ENCODE measurements around the gene SLC24A1.
"Not testable (repeated sequence)": the region's sequence is repeated elsewhere in the genome, so short reads cannot be mapped to it uniquely, and the experiment has no call there.

SLC24A1 gene

DNA sequence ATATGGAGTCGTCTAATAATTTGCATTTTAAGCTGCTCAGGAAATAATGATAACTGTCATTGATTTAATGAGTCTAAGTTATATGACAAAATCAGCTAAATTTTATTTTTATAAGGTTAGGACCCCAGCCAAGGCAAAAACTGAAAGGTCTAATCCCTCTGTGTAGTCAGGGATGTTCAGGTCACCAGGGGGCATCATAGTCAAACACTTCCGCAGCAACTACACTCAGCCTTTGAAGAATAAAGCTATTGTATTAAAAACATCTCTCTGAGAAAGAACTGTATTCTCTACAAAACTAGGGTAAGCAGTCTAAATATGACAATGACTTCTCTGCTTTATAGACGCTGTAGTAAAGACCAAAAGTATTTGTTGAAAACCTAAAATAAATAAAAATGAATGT, 25.8 kb upstream of the SLC24A1 start:
- no peak overlapping the region for H3K4me3 ChIP-seq (ENCODE audit: extremely low read depth, insufficient read depth, low read length, poor library complexity, severe bottlenecking)
- no peaks in the 10 kb centered on the region for H3K9me3 ChIP-seq (ENCODE audit: control insufficient read depth, low read length)
- no peaks in the 10 kb centered on the region for H3K4me1 ChIP-seq (ENCODE audit: control insufficient read depth, insufficient read depth, low read length, poor library complexity, severe bottlenecking)
- peaks cover 85% of the 10 kb centered on the region for H3K36me3 ChIP-seq (ENCODE audit: control insufficient read depth, insufficient read depth, low read length)
- no CpG with 5 or more reads among the region's 3 CpGs for WGBS, 2 experiments (ENCODE audit: insufficient coverage in 2 of 2)
- H3K27ac ChIP-seq (ENCODE audit: low read depth, low read length, severe bottlenecking): no peak overlapping the region

- Histone ChIP-seq H3K36me3 (ENCODE audit: control insufficient read depth, insufficient read depth, low read length) (peaks cover 80% of the 10 kb centered on the region), H3K9me3 (ENCODE audit: control insufficient read depth, low read length) (no peaks in the 10 kb centered on the region), H3K4me3 (ENCODE audit: extremely low read depth, insufficient read depth, low read length, poor library complexity, severe bottlenecking) (no peak overlapping the region), H3K4me1 (ENCODE audit: control insufficient read depth, insufficient read depth, low read length, poor library complexity, severe bottlenecking) (no peaks in the 10 kb centered on the region), H3K27ac (ENCODE audit: low read depth, low read length, severe bottlenecking) (no peak overlapping the region)
- WGBS, 2 experiments (ENCODE audit: insufficient coverage in 2 of 2): 100% methylated on average over 2 of the region's 2 CpGs; no CpG with 5 or more reads in 1 of the 2 experiments
Observed at GRCh38 chr15:65598468-65598867, 23.3 kb upstream of the SLC24A1 start.

- Histone ChIP-seq H3K36me3 (ENCODE audit: control insufficient read depth, insufficient read depth, low read length) (peaks cover 80% of the 10 kb centered on the region), H3K4me3 (ENCODE audit: extremely low read depth, insufficient read depth, low read length, poor library complexity, severe bottlenecking) (no peak overlapping the region), H3K9me3 (ENCODE audit: control insufficient read depth, low read length) (no peaks in the 10 kb centered on the region), H3K4me1 (ENCODE audit: control insufficient read depth, insufficient read depth, low read length, poor library complexity, severe bottlenecking) (no peaks in the 10 kb centered on the region), H3K27ac (ENCODE audit: low read depth, low read length, severe bottlenecking) (no peak overlapping the region)
- WGBS, 2 experiments (ENCODE audit: insufficient coverage in 2 of 2): 100% methylated on average over 1 to 2 of the region's 5 CpGs
Observed at GRCh38 chr15:65599677-65600076, 22.1 kb upstream of the SLC24A1 start.

DNA sequence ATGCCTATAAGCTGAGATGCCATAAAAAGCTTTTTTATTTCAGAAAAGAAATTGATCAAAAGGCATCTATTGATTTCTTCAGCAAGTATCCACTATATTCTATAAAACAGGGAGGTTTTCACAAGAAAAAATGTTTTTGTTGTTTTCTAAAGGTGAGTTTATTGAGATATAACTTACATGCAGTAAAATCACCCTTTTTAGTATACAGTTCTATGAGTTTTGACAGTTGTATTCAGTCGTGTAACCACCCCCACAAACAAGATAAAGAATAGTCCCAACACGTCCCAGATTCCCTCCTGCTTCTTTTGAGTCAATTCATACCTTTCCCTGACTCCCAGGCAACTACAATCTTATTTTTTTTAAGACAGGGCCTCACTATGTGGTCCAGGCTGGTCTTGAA, 18.6 kb upstream of the SLC24A1 start:
- no peak overlapping the region for H3K4me3 ChIP-seq (ENCODE audit: extremely low read depth, insufficient read depth, low read length, poor library complexity, severe bottlenecking)
- H3K4me1 ChIP-seq (ENCODE audit: control insufficient read depth, insufficient read depth, low read length, poor library complexity, severe bottlenecking): no peaks in the 10 kb centered on the region
- no peaks in the 10 kb centered on the region for H3K9me3 ChIP-seq (ENCODE audit: control insufficient read depth, low read length)
- peaks cover 58% of the 10 kb centered on the region for H3K36me3 ChIP-seq (ENCODE audit: control insufficient read depth, insufficient read depth, low read length)
- WGBS, 2 experiments (ENCODE audit: insufficient coverage in 2 of 2): 67 to 78% methylated on average over 1 to 2 of the region's 2 CpGs
- H3K27ac ChIP-seq (ENCODE audit: low read depth, low read length, severe bottlenecking): no peak overlapping the region

- Histone ChIP-seq H3K9me3 (ENCODE audit: control insufficient read depth, low read length) (no peaks in the 10 kb centered on the region), H3K4me3 (ENCODE audit: extremely low read depth, insufficient read depth, low read length, poor library complexity, severe bottlenecking) (no peak overlapping the region), H3K36me3 (ENCODE audit: control insufficient read depth, insufficient read depth, low read length) (peaks cover 54% of the 10 kb centered on the region), H3K27ac (ENCODE audit: low read depth, low read length, severe bottlenecking) (no peak overlapping the region), H3K4me1 (ENCODE audit: control insufficient read depth, insufficient read depth, low read length, poor library complexity, severe bottlenecking) (no peaks in the 10 kb centered on the region)
- no CpG with 5 or more reads among the region's 1 CpG for WGBS, 2 experiments (ENCODE audit: insufficient coverage in 2 of 2)
Observed at GRCh38 chr15:65603559-65603958, 18.2 kb upstream of the SLC24A1 start.

DNA sequence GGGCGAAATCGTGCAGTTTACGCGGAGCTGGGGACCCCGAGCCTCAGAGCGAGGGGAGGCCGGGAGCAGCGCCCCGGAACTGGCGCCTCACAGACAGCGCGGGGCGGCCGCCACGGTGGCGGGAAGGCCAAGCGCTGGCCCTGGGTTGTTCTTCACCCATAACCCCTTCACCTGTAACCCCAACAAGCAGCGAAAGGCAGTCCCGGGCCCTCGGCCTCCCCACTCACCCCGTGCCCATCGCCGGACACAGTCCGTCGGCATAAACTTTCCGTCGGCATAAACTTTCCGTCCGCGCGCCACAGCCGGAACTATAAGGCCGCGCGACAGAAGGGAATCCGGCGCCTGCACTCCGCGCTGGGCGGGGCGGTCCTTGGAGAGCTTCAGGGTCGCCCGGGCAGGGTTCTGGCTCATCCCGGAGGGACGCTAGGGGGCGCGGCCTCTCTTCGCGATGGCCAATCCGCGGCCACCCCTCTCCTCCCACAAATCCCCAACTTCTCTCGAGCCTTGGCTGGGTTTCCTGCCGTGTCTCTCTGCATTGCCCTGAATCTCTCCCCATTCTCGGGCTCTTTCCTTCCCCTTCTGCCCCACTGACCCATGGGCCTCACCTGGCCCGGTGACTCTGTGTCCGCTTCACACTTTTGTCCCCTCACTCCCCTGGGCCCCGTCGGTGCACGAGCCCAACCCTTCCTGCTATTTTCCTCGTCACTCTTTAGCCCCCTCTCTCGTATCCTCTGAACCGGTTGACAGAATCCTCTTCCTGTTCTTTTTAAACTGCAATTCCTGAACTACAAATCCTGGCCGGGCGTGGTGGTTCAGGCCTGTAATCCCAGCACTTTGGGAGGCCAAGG, 10.6 kb upstream of the SLC24A1 start, which contains the start of gene INTS14:
Gene INTS14 (minus strand): TSS at position 261 of the 848 bp plus-strand sequence. CDS start 3,751 bp downstream, outside the sequence.
- Histone ChIP-seq H3K36me3 (ENCODE audit: control insufficient read depth, insufficient read depth, low read length) (peaks cover 4% of the 10 kb centered on the region), H3K4me1 (ENCODE audit: control insufficient read depth, insufficient read depth, low read length, poor library complexity, severe bottlenecking) (peaks cover 12% of the 10 kb centered on the region)
- 0 to 2% methylated on average over 54 to 60 of the region's 64 CpGs for WGBS, 2 experiments (ENCODE audit: insufficient coverage in 2 of 2)

GRCh38 chr15:65611888-65612615, 9.7 kb upstream of the SLC24A1 start:
- 82 to 91% methylated on average over 3 to 5 of the region's 5 CpGs for WGBS, 2 experiments (ENCODE audit: insufficient coverage in 2 of 2)
- Histone ChIP-seq H3K4me1 (ENCODE audit: control insufficient read depth, insufficient read depth, low read length, poor library complexity, severe bottlenecking) (peaks cover 12% of the 10 kb centered on the region), H3K4me3 (ENCODE audit: extremely low read depth, insufficient read depth, low read length, poor library complexity, severe bottlenecking) (peak overlapping the region; percentile 86), H3K9me3 (ENCODE audit: control insufficient read depth, low read length) (no peaks in the 10 kb centered on the region), H3K36me3 (ENCODE audit: control insufficient read depth, insufficient read depth, low read length) (peaks cover 4% of the 10 kb centered on the region), H3K27ac (ENCODE audit: low read depth, low read length, severe bottlenecking) (peak overlapping the region; percentile 94)

More for the DNA sequence above, 10.6 kb upstream of the SLC24A1 start, which contains the start of gene INTS14:
- H3K4me3 ChIP-seq (ENCODE audit: extremely low read depth, insufficient read depth, low read length, poor library complexity, severe bottlenecking): peak within 1 kb of the TSS; percentile 86
- H3K27ac ChIP-seq (ENCODE audit: low read depth, low read length, severe bottlenecking): peak within 1 kb of the TSS; percentile 94
- no peaks in the 10 kb centered on the region for H3K9me3 ChIP-seq (ENCODE audit: control insufficient read depth, low read length)

DNA sequence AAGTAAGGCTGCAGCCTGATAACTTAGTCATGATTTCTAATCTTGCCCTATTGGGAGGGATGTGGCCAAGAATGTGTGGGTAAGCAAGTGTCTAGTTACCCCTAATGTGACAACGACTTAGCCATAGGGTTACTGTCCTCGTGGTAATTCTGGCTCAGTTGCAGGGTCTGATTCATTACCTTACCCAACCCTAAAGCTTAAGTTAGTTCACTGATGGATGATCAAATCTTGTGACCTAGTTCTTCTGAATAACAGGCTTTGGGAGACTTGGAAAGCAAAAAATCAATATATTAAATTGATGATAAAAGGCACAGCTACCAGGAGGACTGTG, 9.2 kb upstream of the SLC24A1 start:
- WGBS, 2 experiments (ENCODE audit: insufficient coverage in 2 of 2): no CpG with 5 or more reads among the region's 2 CpGs
- Histone ChIP-seq H3K27ac (ENCODE audit: low read depth, low read length, severe bottlenecking) (no peak overlapping the region), H3K4me3 (ENCODE audit: extremely low read depth, insufficient read depth, low read length, poor library complexity, severe bottlenecking) (no peak overlapping the region), H3K4me1 (ENCODE audit: control insufficient read depth, insufficient read depth, low read length, poor library complexity, severe bottlenecking) (peaks cover 12% of the 10 kb centered on the region), H3K36me3 (ENCODE audit: control insufficient read depth, insufficient read depth, low read length) (peaks cover 4% of the 10 kb centered on the region), H3K9me3 (ENCODE audit: control insufficient read depth, low read length) (no peaks in the 10 kb centered on the region)

- H3K9me3 ChIP-seq (ENCODE audit: control insufficient read depth, low read length): no peaks in the 10 kb centered on the region
- peaks cover 4% of the 10 kb centered on the region for H3K36me3 ChIP-seq (ENCODE audit: control insufficient read depth, insufficient read depth, low read length)
- peaks cover 12% of the 10 kb centered on the region for H3K4me1 ChIP-seq (ENCODE audit: control insufficient read depth, insufficient read depth, low read length, poor library complexity, severe bottlenecking)
- H3K27ac ChIP-seq (ENCODE audit: low read depth, low read length, severe bottlenecking): no peak overlapping the region
- 85% methylated on average over 4 of the region's 6 CpGs for WGBS, 2 experiments (ENCODE audit: insufficient coverage in 2 of 2)
- no peak overlapping the region for H3K4me3 ChIP-seq (ENCODE audit: extremely low read depth, insufficient read depth, low read length, poor library complexity, severe bottlenecking)
Observed at GRCh38 chr15:65612949-65613744, 8.6 kb upstream of the SLC24A1 start.

DNA sequence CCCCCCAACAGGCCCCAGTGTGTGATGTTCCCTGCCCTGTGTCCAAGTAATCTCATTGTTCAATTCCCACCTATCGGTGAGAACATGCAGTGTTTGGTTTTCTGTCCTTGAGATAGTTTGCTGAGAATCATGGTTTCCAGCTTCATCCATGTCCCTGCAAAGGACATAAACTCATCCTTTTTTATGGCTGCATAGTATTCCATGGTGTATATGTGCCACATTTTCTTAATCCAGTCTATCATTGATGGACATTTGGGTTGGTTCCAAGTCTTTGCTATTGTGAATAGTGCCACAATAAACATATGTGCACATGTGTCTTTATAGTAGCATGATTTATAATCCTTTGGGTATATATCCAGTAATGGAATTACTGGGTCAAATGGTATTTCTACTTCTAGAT, 5.9 kb upstream of the SLC24A1 start:
- peaks cover 12% of the 10 kb centered on the region for H3K4me1 ChIP-seq (ENCODE audit: control insufficient read depth, insufficient read depth, low read length, poor library complexity, severe bottlenecking)
- H3K27ac ChIP-seq (ENCODE audit: low read depth, low read length, severe bottlenecking); H3K9me3 ChIP-seq (ENCODE audit: control insufficient read depth, low read length); H3K4me3 ChIP-seq (ENCODE audit: extremely low read depth, insufficient read depth, low read length, poor library complexity, severe bottlenecking); H3K36me3 ChIP-seq (ENCODE audit: control insufficient read depth, insufficient read depth, low read length): not testable (repeated sequence)
- no CpG with 5 or more reads among the region's 1 CpG for WGBS, 2 experiments (ENCODE audit: insufficient coverage in 2 of 2)

All from mesodermal cell (in vitro differentiated cells).